Activated T-cell treated with anti-CD3 and anti-CD28 coated beads, Interleukin-2, amount 50 U/mL, for 24 hours (primary cell): Measurements from ENCODE around the gene STRBP.
"Not testable (repeated sequence)": the region's sequence is repeated elsewhere in the genome, so short reads cannot be mapped to it uniquely, and the experiment has no call there.

Experiments
- DNase-seq: peaks from one replicate; pipeline ENCODE4 v3.0.0-alpha.2; 2020
- H3K27ac Mint-ChIP-seq: 2 replicates; pipeline ENCODE4 v1.8.0; 2020; ENCODE audit warnings: mild to moderate bottlenecking, mixed read lengths
- H3K27me3 Mint-ChIP-seq: 2 replicates; pipeline ENCODE4 v1.8.0; 2020; ENCODE audit warnings: mixed read lengths
- H3K36me3 Mint-ChIP-seq: 2 replicates; pipeline ENCODE4 v1.8.0; 2020; ENCODE audit warnings: low read depth, mixed read lengths
- H3K4me1 Mint-ChIP-seq: 2 replicates; pipeline ENCODE4 v1.8.0; 2020; ENCODE audit warnings: low read depth, mixed read lengths
- H3K4me3 Mint-ChIP-seq: 2 replicates; pipeline ENCODE4 v1.8.0; 2020; ENCODE audit warnings: mild to moderate bottlenecking, moderate library complexity, mixed read lengths
- H3K9me3 Mint-ChIP-seq: 2 replicates; pipeline ENCODE4 v1.8.0; 2020; ENCODE audit warnings: mixed read lengths

The STRBP gene

GRCh38 chr9:123299558-123300126 lies 31.3 kb upstream of the STRBP start:
- Mint-ChIP-seq H3K4me3 (no peak overlapping the region), H3K27me3 (no peaks in the 10 kb centered on the region), H3K4me1 (peaks cover 27% of the 10 kb centered on the region), H3K36me3 (no peaks in the 10 kb centered on the region), H3K27ac (no peak overlapping the region), H3K9me3 (no peaks in the 10 kb centered on the region)
- no peak for DNase-seq

GRCh38 chr9:123296174-123296573 lies 27.8 kb upstream of the STRBP start:
- no peaks in the 10 kb centered on the region for H3K4me1 Mint-ChIP-seq
- H3K36me3 Mint-ChIP-seq: no peaks in the 10 kb centered on the region
- no peak for DNase-seq
- no peaks in the 10 kb centered on the region for H3K9me3 Mint-ChIP-seq
- H3K27ac Mint-ChIP-seq: no peak overlapping the region
- no peak overlapping the region for H3K4me3 Mint-ChIP-seq
- H3K27me3 Mint-ChIP-seq: peaks cover 13% of the 10 kb centered on the region

- no peak for DNase-seq
Measured at GRCh38 chr9:123291736-123292135, 23.4 kb upstream of the STRBP start.

GRCh38 chr9:123290764-123291163 lies 22.4 kb upstream of the STRBP start:
- Mint-ChIP-seq H3K9me3 (no peaks in the 10 kb centered on the region), H3K36me3 (no peaks in the 10 kb centered on the region), H3K27me3 (peaks cover 13% of the 10 kb centered on the region), H3K4me1 (no peaks in the 10 kb centered on the region), H3K4me3 (no peak overlapping the region), H3K27ac (no peak overlapping the region)
- DNase-seq: no peak

More at GRCh38 chr9:123291736-123292135, 23.4 kb upstream of the STRBP start:
- Mint-ChIP-seq H3K4me3 (no peak overlapping the region), H3K9me3 (no peaks in the 10 kb centered on the region), H3K36me3 (no peaks in the 10 kb centered on the region), H3K27ac (no peak overlapping the region), H3K27me3 (peaks cover 13% of the 10 kb centered on the region), H3K4me1 (no peaks in the 10 kb centered on the region)

- Mint-ChIP-seq H3K27ac (no peak overlapping the region), H3K27me3 (peaks cover 12% of the 10 kb centered on the region), H3K4me3 (no peak overlapping the region), H3K4me1 (no peaks in the 10 kb centered on the region), H3K9me3 (no peaks in the 10 kb centered on the region), H3K36me3 (no peaks in the 10 kb centered on the region)
- DNase-seq: no peak
Measured at GRCh38 chr9:123287639-123288038, 19.3 kb upstream of the STRBP start.

GRCh38 chr9:123286324-123286723 lies 17.9 kb upstream of the STRBP start:
- Mint-ChIP-seq H3K27ac (no peak overlapping the region), H3K4me3 (no peak overlapping the region), H3K36me3 (no peaks in the 10 kb centered on the region), H3K9me3 (no peaks in the 10 kb centered on the region), H3K4me1 (no peaks in the 10 kb centered on the region), H3K27me3 (no peaks in the 10 kb centered on the region)
- no peak for DNase-seq

- no peak overlapping the region for H3K27ac Mint-ChIP-seq
- H3K36me3 Mint-ChIP-seq: no peaks in the 10 kb centered on the region
- no peaks in the 10 kb centered on the region for H3K4me1 Mint-ChIP-seq
- DNase-seq: no peak
- no peaks in the 10 kb centered on the region for H3K27me3 Mint-ChIP-seq
- no peaks in the 10 kb centered on the region for H3K9me3 Mint-ChIP-seq
- no peak overlapping the region for H3K4me3 Mint-ChIP-seq
Measured at GRCh38 chr9:123284656-123285055, 16.3 kb upstream of the STRBP start.

- Mint-ChIP-seq H3K9me3 (peaks cover 8% of the 10 kb centered on the region), H3K4me1 (peaks cover 7% of the 10 kb centered on the region), H3K27ac (no peak overlapping the region), H3K36me3 (no peaks in the 10 kb centered on the region), H3K27me3 (no peaks in the 10 kb centered on the region), H3K4me3 (no peak overlapping the region)
- DNase-seq: no peak
Measured at GRCh38 chr9:123283455-123283854, 15.1 kb upstream of the STRBP start.

- DNase-seq: no peak
- H3K4me3 Mint-ChIP-seq: no peak overlapping the region
- no peaks in the 10 kb centered on the region for H3K27me3 Mint-ChIP-seq
- H3K9me3 Mint-ChIP-seq: peaks cover 8% of the 10 kb centered on the region
- H3K27ac Mint-ChIP-seq: no peak overlapping the region
- H3K4me1 Mint-ChIP-seq: peaks cover 11% of the 10 kb centered on the region
- no peaks in the 10 kb centered on the region for H3K36me3 Mint-ChIP-seq
Measured at GRCh38 chr9:123283048-123283408, 14.6 kb upstream of the STRBP start.

GRCh38 chr9:123282362-123283047 lies 14.1 kb upstream of the STRBP start:
- Mint-ChIP-seq H3K4me1 (peaks cover 13% of the 10 kb centered on the region), H3K27me3 (no peaks in the 10 kb centered on the region), H3K36me3 (no peaks in the 10 kb centered on the region), H3K4me3 (no peak overlapping the region), H3K9me3 (peaks cover 8% of the 10 kb centered on the region), H3K27ac (no peak overlapping the region)
- no peak for DNase-seq

GRCh38 chr9:123281659-123282350 lies 13.4 kb upstream of the STRBP start:
- DNase-seq: no peak
- no peak overlapping the region for H3K27ac Mint-ChIP-seq
- peaks cover 8% of the 10 kb centered on the region for H3K9me3 Mint-ChIP-seq
- H3K36me3 Mint-ChIP-seq: no peaks in the 10 kb centered on the region
- H3K27me3 Mint-ChIP-seq: no peaks in the 10 kb centered on the region
- no peak overlapping the region for H3K4me3 Mint-ChIP-seq
- H3K4me1 Mint-ChIP-seq: peaks cover 13% of the 10 kb centered on the region

- H3K27ac Mint-ChIP-seq, H3K36me3 Mint-ChIP-seq, DNase-seq, H3K4me3 Mint-ChIP-seq, H3K9me3 Mint-ChIP-seq, H3K27me3 Mint-ChIP-seq: not testable (repeated sequence)
- H3K4me1 Mint-ChIP-seq: peaks cover 14% of the 10 kb centered on the region
Measured at GRCh38 chr9:123278879-123279493, 10.6 kb upstream of the STRBP start.

GRCh38 chr9:123278361-123278760 lies 10.0 kb upstream of the STRBP start:
- Mint-ChIP-seq H3K9me3 (peaks cover 8% of the 10 kb centered on the region), H3K4me1 (peaks cover 14% of the 10 kb centered on the region), H3K27me3 (no peaks in the 10 kb centered on the region), H3K27ac (no peak overlapping the region), H3K36me3 (no peaks in the 10 kb centered on the region), H3K4me3 (no peak overlapping the region)
- DNase-seq: no peak

GRCh38 chr9:123276551-123276950 lies 8.2 kb upstream of the STRBP start:
- Mint-ChIP-seq H3K27ac (no peak overlapping the region), H3K27me3 (no peaks in the 10 kb centered on the region), H3K4me1 (peaks cover 14% of the 10 kb centered on the region), H3K4me3 (no peak overlapping the region), H3K36me3 (no peaks in the 10 kb centered on the region), H3K9me3 (peaks cover 8% of the 10 kb centered on the region)
- no peak for DNase-seq

GRCh38 chr9:123271133-123271532 lies 2.7 kb upstream of the STRBP start:
- not testable (repeated sequence) for H3K27ac Mint-ChIP-seq, H3K36me3 Mint-ChIP-seq, H3K4me3 Mint-ChIP-seq, DNase-seq, H3K27me3 Mint-ChIP-seq, H3K9me3 Mint-ChIP-seq
- peaks cover 22% of the 10 kb centered on the region for H3K4me1 Mint-ChIP-seq
